ENCODE measurements around the gene TTC21A. TPM values are rescaled to one million over a fixed set of nuclear protein-coding genes. Genes with fewer than 3 reads are reported as not detected.

TTC21A gene
- total RNA-seq, 1 experiment from 2014 or later = 9.5 TPM

DNA sequence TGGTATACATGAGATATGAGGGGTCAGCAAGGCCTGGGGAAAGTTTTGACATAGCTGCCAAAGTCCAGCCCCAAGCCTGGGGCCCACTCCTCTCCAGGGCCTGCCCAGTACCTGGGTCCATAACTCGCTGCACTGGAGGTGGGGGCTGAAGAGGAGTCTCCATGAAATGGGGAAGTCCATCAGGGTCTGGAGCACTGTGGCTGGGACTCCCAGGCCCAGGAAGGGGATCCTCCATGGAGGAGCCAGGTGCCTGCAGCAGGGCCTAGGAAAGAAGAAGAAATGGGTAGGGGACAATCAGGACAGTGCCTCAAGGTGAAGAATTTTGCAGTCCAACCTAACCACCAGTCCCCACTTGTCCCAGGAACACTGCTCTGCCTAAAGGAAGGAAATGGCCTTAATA is 8.2 kb upstream of the TTC21A start:
- ChIA-PET CTCF (no interaction called here), POLR2A (ENCODE audit: unreplicated experiment) (no interaction called here)
- TF ChIP-seq, protein P1, sequence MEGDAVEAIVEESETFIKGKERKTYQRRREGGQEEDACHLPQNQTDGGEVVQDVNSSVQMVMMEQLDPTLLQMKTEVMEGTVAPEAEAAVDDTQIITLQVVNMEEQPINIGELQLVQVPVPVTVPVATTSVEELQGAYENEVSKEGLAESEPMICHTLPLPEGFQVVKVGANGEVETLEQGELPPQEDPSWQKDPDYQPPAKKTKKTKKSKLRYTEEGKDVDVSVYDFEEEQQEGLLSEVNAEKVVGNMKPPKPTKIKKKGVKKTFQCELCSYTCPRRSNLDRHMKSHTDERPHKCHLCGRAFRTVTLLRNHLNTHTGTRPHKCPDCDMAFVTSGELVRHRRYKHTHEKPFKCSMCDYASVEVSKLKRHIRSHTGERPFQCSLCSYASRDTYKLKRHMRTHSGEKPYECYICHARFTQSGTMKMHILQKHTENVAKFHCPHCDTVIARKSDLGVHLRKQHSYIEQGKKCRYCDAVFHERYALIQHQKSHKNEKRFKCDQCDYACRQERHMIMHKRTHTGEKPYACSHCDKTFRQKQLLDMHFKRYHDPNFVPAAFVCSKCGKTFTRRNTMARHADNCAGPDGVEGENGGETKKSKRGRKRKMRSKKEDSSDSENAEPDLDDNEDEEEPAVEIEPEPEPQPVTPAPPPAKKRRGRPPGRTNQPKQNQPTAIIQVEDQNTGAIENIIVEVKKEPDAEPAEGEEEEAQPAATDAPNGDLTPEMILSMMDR (conservative IDR thresholded peaks at IDR 0.05) = no peak
- no peak for TF ChIP-seq EZH2 (IDR thresholded peaks at IDR 0.05; ENCODE audit: low read depth)
- Histone ChIP-seq H4K20me1 (ENCODE audit: insufficient read depth) (peaks cover 11% of the 10 kb centered on the region; the same call in 1 of the 2 replicates), H3K36me3 (ENCODE audit: low read depth) (peaks cover 3% of the 10 kb centered on the region), H2AFZ (no peak overlapping the region), H3K9me3 (ENCODE audit: insufficient read depth, low read depth) (no peaks in the 10 kb centered on the region), H3K4me1 (replicated peaks; ENCODE audit: insufficient read depth) (no peaks in the 10 kb centered on the region), H3K79me2 (ENCODE audit: low read depth) (0 out of 2 replicates have a peak, but pooled peaks cover 2% of the 10 kb centered on the region), H3K27me3 (ENCODE audit: insufficient read depth, low read depth) (no peaks in the 10 kb centered on the region), H3K4me3 (no peak overlapping the region), H3K9me2 (ENCODE audit: insufficient read depth) (no peaks in the 10 kb centered on the region), H3K27ac (no peak overlapping the region), H3K4me2 (no peak overlapping the region), H3F3A (ENCODE audit: insufficient read depth, low read depth) (peaks cover 7% of the 10 kb centered on the region; the same call in 1 of the 2 replicates)
- intact Hi-C loops (cut with micrococcal nuclease; ENCODE audit: unreplicated experiment) = no loop called here
- no TSS peak for BruUV-seq (replicated peaks)
- DNase-seq = no peak

DNA sequence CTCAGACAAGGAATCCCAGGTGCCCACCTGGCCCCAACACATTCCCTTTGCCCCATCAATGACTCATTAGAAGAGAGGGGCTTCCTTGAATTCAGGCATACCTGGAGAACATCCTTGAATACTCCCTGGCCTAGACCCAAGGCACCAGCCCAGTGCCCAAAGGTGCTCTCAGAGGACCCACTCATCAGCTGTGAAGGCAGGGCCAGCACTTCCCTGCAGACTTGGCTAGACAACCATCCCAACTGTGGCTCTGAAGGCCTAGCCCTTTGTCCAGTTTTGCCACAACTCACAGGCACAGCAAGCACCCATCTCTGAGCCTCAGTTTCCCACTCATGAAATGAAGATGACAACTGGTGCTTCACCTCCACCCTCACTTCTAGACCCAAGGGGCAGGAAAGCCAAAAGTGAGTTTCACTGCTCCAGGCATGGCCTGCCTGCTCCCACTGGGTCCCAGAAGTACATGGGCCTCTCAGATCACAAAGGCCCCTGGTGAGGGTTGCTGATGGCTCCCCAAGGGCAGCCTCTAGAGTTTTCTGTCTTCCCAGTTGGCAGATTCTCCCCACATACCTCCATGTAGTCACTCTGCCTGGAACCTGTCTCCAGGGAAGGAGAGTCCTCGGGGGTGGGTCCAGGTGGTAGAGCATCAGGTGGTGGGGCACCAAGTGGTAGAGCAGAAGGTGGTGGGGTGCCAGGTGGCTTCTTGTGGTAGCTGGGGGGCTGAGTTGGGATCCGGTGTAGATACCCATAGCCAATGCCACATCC is 7.6 kb upstream of the TTC21A start:
- POLR2A ChIA-PET (ENCODE audit: unreplicated experiment) = no interaction called here
- intact Hi-C loops (cut with micrococcal nuclease; ENCODE audit: unreplicated experiment) = no loop called here

DNA sequence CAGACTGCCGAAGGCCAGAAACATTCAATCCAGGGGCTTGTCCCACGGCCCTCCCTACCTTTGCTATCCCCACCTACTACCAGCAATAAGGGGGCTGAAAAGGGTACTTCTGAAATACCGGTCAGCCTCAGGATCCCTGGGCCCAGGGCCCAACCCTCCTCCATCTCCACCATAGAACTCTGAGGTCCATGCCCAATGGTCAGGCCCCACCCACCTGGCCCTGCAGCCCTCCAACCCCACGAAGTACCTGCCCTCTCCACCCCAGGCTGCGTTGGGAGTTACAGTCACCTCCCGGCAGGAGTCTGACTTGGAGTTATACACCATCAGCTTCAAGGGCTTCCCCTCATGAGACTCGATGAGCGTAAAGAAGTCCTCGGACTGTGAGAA is 7.0 kb upstream of the TTC21A start:
- Histone ChIP-seq H3K9me2 (ENCODE audit: insufficient read depth) (no peaks in the 10 kb centered on the region), H4K20me1 (ENCODE audit: insufficient read depth) (peaks cover 11% of the 10 kb centered on the region; the same call in 1 of the 2 replicates), H3K4me1 (replicated peaks; ENCODE audit: insufficient read depth) (peaks cover 5% of the 10 kb centered on the region), H3K4me3 (no peak overlapping the region), H3K36me3 (ENCODE audit: low read depth) (peaks cover 3% of the 10 kb centered on the region; the same call in 1 of the 2 replicates), H2AFZ (no peak overlapping the region), H3K27me3 (ENCODE audit: insufficient read depth, low read depth) (no peaks in the 10 kb centered on the region), H3K9me3 (ENCODE audit: insufficient read depth, low read depth) (no peaks in the 10 kb centered on the region), H3K79me2 (ENCODE audit: low read depth) (peaks cover 12% of the 10 kb centered on the region), H3K4me2 (no peak overlapping the region), H3K27ac (no peak overlapping the region), H3F3A (ENCODE audit: insufficient read depth, low read depth) (peaks cover 7% of the 10 kb centered on the region; the same call in 1 of the 2 replicates)
- TF ChIP-seq, protein P1 (conservative IDR thresholded peaks at IDR 0.05) = no peak
- TF ChIP-seq EZH2 (IDR thresholded peaks at IDR 0.05; ENCODE audit: low read depth) = no peak
- CTCF ChIA-PET = no interaction called here
- no TSS peak for BruUV-seq (replicated peaks)
- no peak for DNase-seq
- intact Hi-C loops (cut with micrococcal nuclease; ENCODE audit: unreplicated experiment) = no loop called here
- POLR2A ChIA-PET (ENCODE audit: unreplicated experiment) = no interaction called here

More for the DNA sequence above, 7.6 kb upstream of the TTC21A start:
- Histone ChIP-seq H3K4me1 (replicated peaks; ENCODE audit: insufficient read depth) (no peaks in the 10 kb centered on the region), H3K79me2 (ENCODE audit: low read depth) (peaks cover 6% of the 10 kb centered on the region; the same call in 1 of the 2 replicates), H3K9me2 (ENCODE audit: insufficient read depth) (no peaks in the 10 kb centered on the region), H3F3A (ENCODE audit: insufficient read depth, low read depth) (peaks cover 7% of the 10 kb centered on the region; the same call in 1 of the 2 replicates), H2AFZ (no peak overlapping the region), H4K20me1 (ENCODE audit: insufficient read depth) (peaks cover 11% of the 10 kb centered on the region; the same call in 1 of the 2 replicates), H3K4me2 (no peak overlapping the region), H3K4me3 (no peak overlapping the region), H3K27ac (no peak overlapping the region), H3K27me3 (ENCODE audit: insufficient read depth, low read depth) (no peaks in the 10 kb centered on the region), H3K36me3 (ENCODE audit: low read depth) (peaks cover 3% of the 10 kb centered on the region), H3K9me3 (ENCODE audit: insufficient read depth, low read depth) (no peaks in the 10 kb centered on the region)
- TF ChIP-seq EZH2 (IDR thresholded peaks at IDR 0.05; ENCODE audit: low read depth) = no peak
- TF ChIP-seq, protein P1 (conservative IDR thresholded peaks at IDR 0.05) = no peak
- CTCF ChIA-PET = no interaction called here
- DNase-seq = no peak
- no TSS peak for BruUV-seq (replicated peaks)

All from PC-9 (cell line).